ENCODE results near the gene COPZ2.

The COPZ2 gene

GRCh38 chr17:48031966-48032365 is 5.6 kb downstream of the COPZ2 start:
- Histone ChIP-seq H3K4me1 (ENCODE audit: insufficient read depth, low read length) (no peaks in the 10 kb centered on the region), H3K9ac (ENCODE audit: low read depth, low read length) (no peak overlapping the region), H3K27me3 (ENCODE audit: insufficient read depth, low read length, poor library complexity) (peaks cover 41% of the 10 kb centered on the region), H3K79me2 (ENCODE audit: insufficient read depth, low read length) (no peaks in the 10 kb centered on the region), H4K20me1 (ENCODE audit: insufficient read depth, low read length) (no peaks in the 10 kb centered on the region; the same call in 1 of the 2 replicates), H3K9me3 (ENCODE audit: insufficient read depth, low read length, severe bottlenecking) (no peaks in the 10 kb centered on the region), H2AFZ (ENCODE audit: low read depth, low read length) (no peak overlapping the region), H3K4me2 (ENCODE audit: insufficient read depth, low read length) (no peak overlapping the region), H3K27ac (ENCODE audit: low read length) (no peak overlapping the region), H3K4me3 (ENCODE audit: low read depth in 1 of 2, low read length in 2 of 2) (no peak overlapping the region), H3K36me3 (ENCODE audit: insufficient read depth, low read length) (no peaks in the 10 kb centered on the region)
- no peak for ATAC-seq (ENCODE audit: insufficient read depth, low read depth)
- no peak for DNase-seq
- no peak for TF ChIP-seq CTCF (IDR thresholded peaks at IDR 0.05; ENCODE audit: borderline replicate concordance, extremely low read depth, low read length, poor library complexity, severe bottlenecking)
- TF ChIP-seq EZH2 (IDR thresholded peaks at IDR 0.05; ENCODE audit: borderline replicate concordance, low read depth, low read length, severe bottlenecking), result no peak

DNA sequence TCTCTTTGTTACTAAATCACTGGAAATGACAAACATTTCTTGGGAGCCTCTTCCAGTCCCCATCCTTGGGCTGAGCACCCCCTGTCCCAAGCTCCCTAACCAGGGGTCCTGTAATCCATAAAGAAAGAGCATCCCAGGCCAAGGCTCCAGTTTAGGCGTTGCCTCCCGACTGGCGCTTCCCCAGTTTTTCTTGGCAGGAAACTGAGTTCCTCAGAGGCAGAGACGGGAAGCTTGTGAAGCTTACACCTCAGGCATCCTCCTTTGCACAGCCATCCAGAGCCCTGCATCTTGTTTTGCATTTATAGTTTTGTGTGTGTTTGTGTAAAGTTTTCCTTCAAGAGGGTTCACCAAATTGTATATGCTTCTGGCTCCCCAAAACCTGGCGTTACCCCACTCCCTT is 7.1 kb downstream of the COPZ2 start:
- TF ChIP-seq EZH2 (IDR thresholded peaks at IDR 0.05; ENCODE audit: borderline replicate concordance, low read depth, low read length, severe bottlenecking), result no peak
- no peak for TF ChIP-seq CTCF (IDR thresholded peaks at IDR 0.05; ENCODE audit: borderline replicate concordance, extremely low read depth, low read length, poor library complexity, severe bottlenecking)
- ATAC-seq (ENCODE audit: insufficient read depth, low read depth), result no peak
- no peak overlapping the region for H2AFZ ChIP-seq (ENCODE audit: low read depth, low read length)

DNA sequence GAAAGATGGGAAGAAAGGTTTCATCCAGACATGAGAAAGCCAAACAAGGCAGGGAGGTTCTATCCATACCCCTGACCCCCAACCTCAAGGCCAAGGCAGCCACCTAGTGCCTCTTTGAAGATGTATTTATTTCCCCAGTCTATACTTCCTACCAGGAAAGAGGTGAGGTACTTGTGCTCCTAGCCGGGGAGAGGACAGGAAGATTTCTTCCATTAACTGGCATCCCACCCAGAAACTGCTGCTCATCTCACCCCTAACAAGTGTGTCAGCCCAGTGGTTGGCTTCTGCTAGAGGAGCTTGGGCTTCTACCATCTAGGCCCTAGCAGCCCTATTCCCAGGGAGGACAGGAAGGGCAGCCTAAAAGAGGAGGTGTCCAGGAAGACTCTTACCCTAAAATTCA is 8.9 kb downstream of the COPZ2 start:
- no peaks in the 10 kb centered on the region for H3K9me3 ChIP-seq (ENCODE audit: insufficient read depth, low read length, severe bottlenecking)
- H3K79me2 ChIP-seq (ENCODE audit: insufficient read depth, low read length), result no peaks in the 10 kb centered on the region
- H3K4me1 ChIP-seq (ENCODE audit: insufficient read depth, low read length), result peaks cover 28% of the 10 kb centered on the region
- H3K27ac ChIP-seq (ENCODE audit: low read length), result no peak overlapping the region
- peaks cover 10% of the 10 kb centered on the region for H4K20me1 ChIP-seq (ENCODE audit: insufficient read depth, low read length)
- no peak overlapping the region for H3K4me3 ChIP-seq (ENCODE audit: low read depth in 1 of 2, low read length in 2 of 2)
- no peak overlapping the region for H3K4me2 ChIP-seq (ENCODE audit: insufficient read depth, low read length)
- no peak for TF ChIP-seq CTCF (IDR thresholded peaks at IDR 0.05; ENCODE audit: borderline replicate concordance, extremely low read depth, low read length, poor library complexity, severe bottlenecking)
- no peak for TF ChIP-seq EZH2 (IDR thresholded peaks at IDR 0.05; ENCODE audit: borderline replicate concordance, low read depth, low read length, severe bottlenecking)
- ATAC-seq (ENCODE audit: insufficient read depth, low read depth) (no peak), DNase-seq (no peak)
- H2AFZ ChIP-seq (ENCODE audit: low read depth, low read length), result no peak overlapping the region
- H3K36me3 ChIP-seq (ENCODE audit: insufficient read depth, low read length), result no peaks in the 10 kb centered on the region
- peaks cover 40% of the 10 kb centered on the region for H3K27me3 ChIP-seq (ENCODE audit: insufficient read depth, low read length, poor library complexity)
- H3K9ac ChIP-seq (ENCODE audit: low read depth, low read length), result no peak overlapping the region

More for the DNA sequence above, 7.1 kb downstream of the COPZ2 start:
- H3K27ac ChIP-seq (ENCODE audit: low read length), result no peak overlapping the region
- H3K4me1 ChIP-seq (ENCODE audit: insufficient read depth, low read length), result peaks cover 12% of the 10 kb centered on the region
- no peak overlapping the region for H3K4me2 ChIP-seq (ENCODE audit: insufficient read depth, low read length)
- H3K4me3 ChIP-seq (ENCODE audit: low read depth in 1 of 2, low read length in 2 of 2), result no peak overlapping the region
- no peak overlapping the region for H3K9ac ChIP-seq (ENCODE audit: low read depth, low read length)
- no peaks in the 10 kb centered on the region for H3K79me2 ChIP-seq (ENCODE audit: insufficient read depth, low read length)
- peaks cover 30% of the 10 kb centered on the region for H3K27me3 ChIP-seq (ENCODE audit: insufficient read depth, low read length, poor library complexity)
- no peaks in the 10 kb centered on the region for H3K36me3 ChIP-seq (ENCODE audit: insufficient read depth, low read length)
- H3K9me3 ChIP-seq (ENCODE audit: insufficient read depth, low read length, severe bottlenecking), result no peaks in the 10 kb centered on the region
- H4K20me1 ChIP-seq (ENCODE audit: insufficient read depth, low read length), result 0 out of 2 replicates have a peak, but pooled peaks cover 3% of the 10 kb centered on the region
- no peak for DNase-seq

Data from DND-41 (cell line).